ENCODE results near the gene EPC1.
A peak's percentile ranks its signal among the peaks of the same experiment; 100 is the strongest.

Gene EPC1

GRCh38 chr10:32332299-32332750, 14.6 kb downstream of the EPC1 start:
- DNase-seq: peak; percentile 80 to 87
- TF ChIP-seq POLR2A (IDR thresholded peaks at IDR 0.05; ENCODE audit: low read length) (peak; percentile 87), GATA1 (IDR thresholded peaks at IDR 0.05; ENCODE audit: low read depth, low read length) (peak; percentile 23)

GRCh38 chr10:32331606-32332005, 15.4 kb downstream of the EPC1 start:
- no peak for DNase-seq
- TF ChIP-seq GATA1 (IDR thresholded peaks at IDR 0.05; ENCODE audit: low read depth, low read length) (no peak), POLR2A (IDR thresholded peaks at IDR 0.05; ENCODE audit: low read length) (no peak)

GRCh38 chr10:32330214-32330613, 16.7 kb downstream of the EPC1 start:
- no peak for TF ChIP-seq POLR2A (IDR thresholded peaks at IDR 0.05; ENCODE audit: low read length)
- TF ChIP-seq GATA1 (IDR thresholded peaks at IDR 0.05; ENCODE audit: low read depth, low read length): no peak
- no peak for DNase-seq

DNA sequence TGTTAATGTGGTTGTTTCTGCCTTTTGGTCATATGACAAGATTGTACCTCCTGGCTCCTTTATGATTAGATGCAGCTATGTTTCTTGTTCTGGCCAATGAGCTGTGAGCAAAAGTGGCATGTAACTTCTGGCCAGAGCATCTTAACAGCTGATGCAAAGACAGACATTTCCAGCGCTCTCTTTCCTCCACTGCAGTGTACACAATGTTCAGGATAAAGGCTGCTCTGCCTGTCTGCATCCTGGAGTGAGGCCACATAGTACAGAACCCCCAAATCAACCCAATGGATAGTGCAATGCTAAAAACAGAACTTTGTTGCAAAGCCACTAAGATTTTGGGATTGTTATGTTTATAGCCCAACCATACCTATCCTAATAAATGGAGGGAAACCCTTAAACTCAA, 17.9 kb downstream of the EPC1 start:
- no peak for TF ChIP-seq POLR2A (IDR thresholded peaks at IDR 0.05; ENCODE audit: low read length)
- peak; percentile 14 to 27 for DNase-seq

- no peak for DNase-seq
- TF ChIP-seq POLR2A (IDR thresholded peaks at IDR 0.05; ENCODE audit: low read length): no peak
- no peak for TF ChIP-seq GATA1 (IDR thresholded peaks at IDR 0.05; ENCODE audit: low read depth, low read length)
These were observed 18.5 kb downstream of the EPC1 start for GRCh38 chr10:32328499-32328898.

DNA sequence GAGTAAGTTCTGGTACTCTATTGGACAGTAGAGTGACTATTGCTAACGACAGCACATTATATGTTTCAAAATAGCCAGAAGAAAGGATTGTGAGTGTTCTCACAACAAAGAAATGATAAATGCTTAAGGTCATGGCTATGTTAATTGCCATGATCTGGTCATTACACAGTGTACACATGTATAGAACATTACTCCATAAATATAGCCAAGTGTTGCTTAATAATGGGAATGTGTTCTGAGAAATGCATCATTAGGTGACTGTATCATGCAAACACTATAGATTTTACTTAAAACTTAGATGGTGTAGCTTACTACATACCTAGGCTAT, 19.6 kb downstream of the EPC1 start:
- TF ChIP-seq GATA1 (IDR thresholded peaks at IDR 0.05; ENCODE audit: low read depth, low read length) (no peak), POLR2A (IDR thresholded peaks at IDR 0.05; ENCODE audit: low read length) (no peak)
- no peak for DNase-seq

- DNase-seq: peak in 1 of 2 experiments; percentile 13
- TF ChIP-seq POLR2A (IDR thresholded peaks at IDR 0.05; ENCODE audit: low read length) (no peak), GATA1 (IDR thresholded peaks at IDR 0.05; ENCODE audit: low read depth, low read length) (no peak)
These were observed 20.1 kb downstream of the EPC1 start for GRCh38 chr10:32326680-32327363.

GRCh38 chr10:32326119-32326518, 20.8 kb downstream of the EPC1 start:
- DNase-seq: no peak
- TF ChIP-seq POLR2A (IDR thresholded peaks at IDR 0.05; ENCODE audit: low read length) (no peak), GATA1 (IDR thresholded peaks at IDR 0.05; ENCODE audit: low read depth, low read length) (no peak)

- DNase-seq: no peak
- TF ChIP-seq GATA1 (IDR thresholded peaks at IDR 0.05; ENCODE audit: low read depth, low read length) (no peak), POLR2A (IDR thresholded peaks at IDR 0.05; ENCODE audit: low read length) (no peak)
These were observed 23.9 kb downstream of the EPC1 start for GRCh38 chr10:32323051-32323450.

DNA sequence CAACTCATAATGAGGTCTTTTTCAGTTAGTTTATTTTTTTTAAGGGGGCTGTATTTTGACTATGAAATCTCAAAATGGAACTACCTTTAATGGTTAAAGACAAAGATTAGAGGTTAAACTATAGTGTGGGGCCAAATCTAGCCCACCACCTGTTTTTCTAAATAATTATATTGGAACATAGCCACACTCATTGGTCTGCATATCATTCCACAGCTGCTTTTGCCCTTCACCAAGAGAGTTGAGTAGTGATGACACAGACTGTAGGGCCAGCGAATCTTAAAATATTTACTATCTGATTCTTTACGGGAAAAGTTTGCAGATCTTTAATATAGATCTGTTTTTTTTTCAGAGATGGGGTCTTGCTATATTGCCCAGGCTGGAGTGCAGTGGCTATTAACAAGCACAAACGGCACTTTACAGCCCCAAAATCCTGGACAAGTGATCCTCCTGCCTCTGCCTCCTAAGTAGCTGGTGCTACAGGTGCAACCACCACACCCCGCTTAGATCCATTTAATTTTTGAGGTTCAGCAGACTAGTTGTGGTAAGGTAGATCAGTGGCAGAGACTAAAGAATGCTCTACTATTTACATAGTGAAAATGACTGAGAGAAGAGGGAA, 25.8 kb downstream of the EPC1 start:
- TF ChIP-seq GATA1 (IDR thresholded peaks at IDR 0.05; ENCODE audit: low read depth, low read length) (no peak), POLR2A (IDR thresholded peaks at IDR 0.05; ENCODE audit: low read length) (no peak)
- DNase-seq: no peak

GRCh38 chr10:32318476-32318896, 28.5 kb downstream of the EPC1 start:
- no peak for TF ChIP-seq GATA1 (IDR thresholded peaks at IDR 0.05; ENCODE audit: low read depth, low read length)
- TF ChIP-seq POLR2A (IDR thresholded peaks at IDR 0.05; ENCODE audit: low read length): no peak
- DNase-seq: peak in 1 of 2 experiments; percentile 9

- TF ChIP-seq GATA1 (IDR thresholded peaks at IDR 0.05; ENCODE audit: low read depth, low read length) (no peak), POLR2A (IDR thresholded peaks at IDR 0.05; ENCODE audit: low read length) (no peak)
- DNase-seq: no peak
These were observed 29.1 kb downstream of the EPC1 start for GRCh38 chr10:32317795-32318357.

GRCh38 chr10:32315424-32315823, 31.5 kb downstream of the EPC1 start:
- TF ChIP-seq POLR2A (IDR thresholded peaks at IDR 0.05; ENCODE audit: low read length) (no peak), GATA1 (IDR thresholded peaks at IDR 0.05; ENCODE audit: low read depth, low read length) (no peak)

GRCh38 chr10:32314588-32314987, 32.4 kb downstream of the EPC1 start:
- DNase-seq: peak in 1 of 2 experiments; percentile 13
- TF ChIP-seq POLR2A (IDR thresholded peaks at IDR 0.05; ENCODE audit: low read length): no peak
- no peak for TF ChIP-seq GATA1 (IDR thresholded peaks at IDR 0.05; ENCODE audit: low read depth, low read length)

More at GRCh38 chr10:32315424-32315823, 31.5 kb downstream of the EPC1 start:
- DNase-seq: no peak
